Muscle of leg (tissue), 16 donors: ENCODE measurements around the gene AMIGO3. TPM values are rescaled to one million over a fixed set of nuclear protein-coding genes. Genes with fewer than 3 reads are reported as not detected.
A peak's percentile ranks its signal among the peaks of the same experiment; 100 is the strongest.

ENCODE experiments used
- DNase-seq: peaks from one replicate; pipeline ENCODE4 v3.0.0; 2013
- H3K27ac ChIP-seq: one replicate; pipeline ENCODE4 v1.5.1; 2013; ENCODE audit warnings: mild to moderate bottlenecking, low read length, control low read depth
- H3K27me3 ChIP-seq: one replicate; pipeline ENCODE4 v1.6.1; 2013; ENCODE audit warnings: low read length; ENCODE audit not compliant: control insufficient read depth, insufficient read depth
- H3K36me3 ChIP-seq: one replicate; pipeline ENCODE4 v1.6.1; 2013; ENCODE audit warnings: low read length; ENCODE audit not compliant: control insufficient read depth, insufficient read depth
- H3K4me1 ChIP-seq: one replicate; pipeline ENCODE4 v1.6.1; 2013; ENCODE audit warnings: low read length; ENCODE audit not compliant: control insufficient read depth, insufficient read depth
- H3K4me3 ChIP-seq: one replicate; pipeline ENCODE4 v1.5.1; 2013; ENCODE audit warnings: low read length, control low read depth
- H3K9me3 ChIP-seq: replicated peaks from 2 replicates; pipeline ENCODE4 v1.6.1; 2013; ENCODE audit warnings: low read depth, low read length; ENCODE audit not compliant: control insufficient read depth
- WGBS: methylation state at CpG from one replicate; pipeline ENCODE4 v1.1.5; 2013; ENCODE audit warnings: missing lambda C conversion rate; ENCODE audit not compliant: insufficient coverage; 5-methylcytosine and 5-hydroxymethylcytosine counted together
- long read RNA-seq, 11 donors: transcript quantifications; one replicate each; lab custom pipeline, GENCODE V29; 2026
- polyA plus RNA-seq, 8 donors: library from polyadenylated mRNA; unstranded; fragments of 120-200 nt; gene quantifications; one replicate each; pipeline versions ENCODE4 v1.2.1 to v1.2.3, GENCODE V29; 2013; ENCODE audit warnings: inconsistent platforms in 1 of 8, low replicate concordance in 1 of 8; ENCODE audit not compliant: insufficient read length in 8 of 8, insufficient read depth in 1 of 8
- total RNA-seq: library from RNA; stranded (reverse); fragments of 120-200 nt; gene quantifications from one replicate; pipeline ENCODE4 v1.2.4, GENCODE V29; 2013

Gene AMIGO3, protein sequence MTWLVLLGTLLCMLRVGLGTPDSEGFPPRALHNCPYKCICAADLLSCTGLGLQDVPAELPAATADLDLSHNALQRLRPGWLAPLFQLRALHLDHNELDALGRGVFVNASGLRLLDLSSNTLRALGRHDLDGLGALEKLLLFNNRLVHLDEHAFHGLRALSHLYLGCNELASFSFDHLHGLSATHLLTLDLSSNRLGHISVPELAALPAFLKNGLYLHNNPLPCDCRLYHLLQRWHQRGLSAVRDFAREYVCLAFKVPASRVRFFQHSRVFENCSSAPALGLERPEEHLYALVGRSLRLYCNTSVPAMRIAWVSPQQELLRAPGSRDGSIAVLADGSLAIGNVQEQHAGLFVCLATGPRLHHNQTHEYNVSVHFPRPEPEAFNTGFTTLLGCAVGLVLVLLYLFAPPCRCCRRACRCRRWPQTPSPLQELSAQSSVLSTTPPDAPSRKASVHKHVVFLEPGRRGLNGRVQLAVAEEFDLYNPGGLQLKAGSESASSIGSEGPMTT
- total RNA-seq (1.2 TPM), polyA plus RNA-seq (1 to 10 TPM; 1.6 to 3.8 (median 3.3) TPM)
- long read RNA-seq, donor 1, transcript AMIGO3-201 (1 exons, 2,862 nt) = major isoform, 6 of 6 reads
- long read RNA-seq, donor 1, partial matches to known transcripts = 0 of 6 reads
- long read RNA-seq, donor 1, other reads (novel, unspliced or antisense) = 0 of 6 reads
- long read RNA-seq, donor 2 = 0 reads
- long read RNA-seq, donor 3, transcript AMIGO3-201 (1 exons, 2,862 nt) = major isoform, 11 of 11 reads
- long read RNA-seq, donor 3, partial matches to known transcripts = 0 of 11 reads
- long read RNA-seq, donor 3, other reads (novel, unspliced or antisense) = 0 of 11 reads
- long read RNA-seq, donor 4, partial matches to known transcripts = 0 of 2 reads
- long read RNA-seq, donor 4, other reads (novel, unspliced or antisense) = 0 of 2 reads
- long read RNA-seq, donor 5, transcript AMIGO3-201 (1 exons, 2,862 nt) = major isoform, 13 of 13 reads
- long read RNA-seq, donor 5, partial matches to known transcripts = 0 of 13 reads
- long read RNA-seq, donor 5, other reads (novel, unspliced or antisense) = 0 of 13 reads
- long read RNA-seq, donor 6, transcript AMIGO3-201 (1 exons, 2,862 nt) = major isoform, 9 of 9 reads
- long read RNA-seq, donor 6, partial matches to known transcripts = 0 of 9 reads
- long read RNA-seq, donor 6, other reads (novel, unspliced or antisense) = 0 of 9 reads
- long read RNA-seq, donor 7, transcript AMIGO3-201 (1 exons, 2,862 nt) = major isoform, 8 of 8 reads
- long read RNA-seq, donor 7, partial matches to known transcripts = 0 of 8 reads
- long read RNA-seq, donor 7, other reads (novel, unspliced or antisense) = 0 of 8 reads
- long read RNA-seq, donor 8, partial matches to known transcripts = 0 of 2 reads
- long read RNA-seq, donor 8, other reads (novel, unspliced or antisense) = 0 of 2 reads
- long read RNA-seq, donor 9, transcript AMIGO3-201 (1 exons, 2,862 nt) = major isoform, 5 of 5 reads
- long read RNA-seq, donor 9, partial matches to known transcripts = 0 of 5 reads
- long read RNA-seq, donor 9, other reads (novel, unspliced or antisense) = 0 of 5 reads
- long read RNA-seq, donor 10, partial matches to known transcripts = 0 of 4 reads
- long read RNA-seq, donor 10, other reads (novel, unspliced or antisense) = 0 of 4 reads
- long read RNA-seq, donor 11, transcript AMIGO3-201 (1 exons, 2,862 nt) = major isoform, 6 of 6 reads
- long read RNA-seq, donor 11, partial matches to known transcripts = 0 of 6 reads
- long read RNA-seq, donor 11, other reads (novel, unspliced or antisense) = 0 of 6 reads

DNA sequence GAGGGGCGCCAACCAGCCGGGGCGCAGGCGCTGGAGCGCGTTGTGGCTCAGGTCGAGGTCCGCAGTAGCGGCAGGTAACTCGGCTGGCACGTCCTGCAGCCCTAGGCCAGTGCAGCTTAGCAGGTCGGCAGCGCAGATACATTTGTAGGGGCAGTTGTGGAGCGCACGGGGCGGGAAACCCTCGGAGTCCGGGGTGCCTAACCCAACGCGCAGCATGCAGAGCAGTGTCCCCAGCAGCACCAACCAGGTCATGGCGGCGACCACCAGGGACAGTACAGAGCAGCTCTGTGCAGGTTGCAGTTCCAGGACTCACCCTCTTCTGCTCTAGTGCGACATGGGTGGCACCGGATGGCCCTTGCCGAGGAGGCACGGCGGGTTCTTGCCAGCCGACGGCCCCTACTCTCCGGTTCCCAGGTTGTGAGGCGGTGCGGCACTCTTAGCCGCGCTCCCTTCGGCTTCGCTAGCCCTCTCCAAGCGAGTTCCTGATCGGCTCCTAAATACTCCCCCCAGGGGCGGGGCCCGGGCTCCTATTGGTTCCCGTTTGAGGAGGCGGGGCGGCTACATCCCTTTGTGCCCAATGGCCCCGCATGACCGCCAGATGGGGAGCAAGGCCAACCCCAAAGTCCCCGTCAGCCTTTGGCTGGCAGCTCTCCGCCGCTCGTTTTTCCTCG is at the start of gene AMIGO3:
Gene AMIGO3, minus strand, starts transcription at position 471 of the 671 bp plus-strand sequence. Its CDS starts 219 bp downstream, at position 252.
- peaks cover 47% of the 10 kb centered on the region for H3K4me1 ChIP-seq

DNA sequence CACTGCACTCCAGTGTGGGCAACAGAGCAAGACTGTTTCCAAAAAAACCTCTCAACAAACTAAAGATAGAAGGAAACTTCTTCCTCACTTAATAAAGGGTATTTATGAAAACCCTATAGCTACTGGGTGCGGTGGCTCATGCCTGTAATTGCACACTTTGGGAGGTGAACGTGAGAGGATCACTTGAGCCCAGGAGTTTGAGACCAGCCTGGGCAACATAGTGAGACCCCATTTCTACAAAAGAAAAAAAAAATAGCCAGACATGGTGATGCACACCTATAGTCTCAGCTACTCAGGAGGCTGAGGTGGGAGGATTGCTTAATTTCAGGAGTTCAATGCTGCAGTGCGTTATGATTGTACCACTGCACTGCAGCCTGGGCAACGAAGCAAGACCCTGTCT is 44.5 kb upstream of the AMIGO3 start:
- Histone ChIP-seq H3K4me3 (no peak overlapping the region), H3K27me3 (no peaks in the 10 kb centered on the region), H3K36me3 (peaks cover 3% of the 10 kb centered on the region), H3K27ac (no peak overlapping the region), H3K4me1 (no peaks in the 10 kb centered on the region), H3K9me3 (no peaks in the 10 kb centered on the region)
- no CpG with 5 or more reads among the region's 4 CpGs for whole genome bisulfite sequencing
- DNase-seq = no peak

More for the DNA sequence above, at the start of gene AMIGO3:
- Histone ChIP-seq H3K27ac (peak within 1 kb of the TSS; percentile 81), H3K9me3 (no peaks in the 10 kb centered on the region), H3K4me3 (peak within 1 kb of the TSS; percentile 62), H3K36me3 (peaks cover 44% of the 10 kb centered on the region), H3K27me3 (peaks cover 6% of the 10 kb centered on the region)
- WGBS = under 1% methylated on average over 46 of the region's 50 CpGs
- peak; percentile 96 for DNase-seq

DNA sequence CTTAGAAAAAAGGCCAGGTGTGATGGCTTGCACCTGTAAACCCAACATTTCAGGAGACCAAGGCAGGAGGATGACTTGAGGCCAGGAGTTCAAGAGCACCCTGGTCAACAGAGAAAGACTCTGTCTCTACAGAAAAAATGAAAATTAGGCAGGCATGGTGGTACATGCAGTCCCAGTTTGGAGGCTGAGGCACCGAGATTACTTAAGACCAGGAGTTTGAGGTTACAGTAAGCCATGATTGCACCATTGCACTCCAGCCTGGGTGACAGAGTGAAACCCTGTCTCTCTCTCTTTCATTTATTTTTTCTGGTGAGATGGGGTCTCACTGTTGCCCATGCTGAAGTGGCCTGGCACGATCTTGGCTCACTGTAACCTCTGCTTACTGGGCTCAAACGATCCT is 42.2 kb upstream of the AMIGO3 start:
- Histone ChIP-seq H3K27ac (no peak overlapping the region), H3K27me3 (no peaks in the 10 kb centered on the region), H3K4me3 (no peak overlapping the region), H3K9me3 (no peaks in the 10 kb centered on the region), H3K4me1 (no peaks in the 10 kb centered on the region), H3K36me3 (peaks cover 3% of the 10 kb centered on the region)
- DNase-seq = no peak
- WGBS = 100% methylated on average over 1 of the region's 3 CpGs

DNA sequence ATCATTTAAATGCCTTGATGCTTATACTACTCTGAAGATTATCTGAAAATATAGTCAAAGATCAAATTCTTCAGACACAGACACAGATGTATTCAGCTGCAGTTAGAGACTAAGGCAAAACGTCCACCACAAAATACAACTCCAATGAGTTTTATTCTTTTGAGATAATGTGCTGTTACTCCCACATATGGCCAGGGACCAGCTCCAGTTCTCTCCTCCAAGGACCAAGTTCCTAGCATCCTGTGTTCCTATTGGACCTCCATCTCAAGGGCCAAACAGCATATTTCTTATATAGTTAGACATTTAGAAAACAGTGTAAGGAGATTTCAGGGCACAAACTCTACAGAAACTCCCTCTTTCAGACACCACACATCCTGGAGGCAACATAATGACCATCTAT is 39.7 kb upstream of the AMIGO3 start:
- no peaks in the 10 kb centered on the region for H3K4me1 ChIP-seq
- peaks cover 3% of the 10 kb centered on the region for H3K36me3 ChIP-seq
- DNase-seq = no peak
- H3K9me3 ChIP-seq = no peaks in the 10 kb centered on the region
- WGBS = no CpG with 5 or more reads among the region's 1 CpG
- H3K27ac ChIP-seq = no peak overlapping the region
- no peak overlapping the region for H3K4me3 ChIP-seq
- no peaks in the 10 kb centered on the region for H3K27me3 ChIP-seq

DNA sequence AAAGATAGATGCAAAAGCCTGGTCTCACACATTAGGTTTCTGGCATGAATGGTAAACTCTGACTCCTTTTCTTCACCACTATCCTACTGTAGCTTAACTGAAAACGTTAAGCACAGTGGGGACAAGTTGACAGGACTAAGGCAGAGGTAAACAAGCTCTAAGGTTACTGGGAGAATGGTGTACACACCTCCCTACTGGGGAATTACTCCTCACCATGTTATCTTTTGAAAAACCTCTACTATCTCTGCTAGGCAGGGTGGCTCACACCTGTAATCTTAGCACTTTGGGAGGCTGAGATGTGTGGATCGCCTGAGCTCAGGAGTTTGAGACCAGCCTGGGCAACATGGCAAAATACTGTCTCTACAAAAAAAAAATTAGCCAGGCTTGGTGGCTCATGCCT is 37.7 kb upstream of the AMIGO3 start:
- Histone ChIP-seq H3K9me3 (no peaks in the 10 kb centered on the region), H3K27me3 (no peaks in the 10 kb centered on the region), H3K4me1 (no peaks in the 10 kb centered on the region), H3K36me3 (peaks cover 3% of the 10 kb centered on the region), H3K27ac (no peak overlapping the region), H3K4me3 (no peak overlapping the region)
- no CpG with 5 or more reads among the region's 2 CpGs for WGBS
- no peak for DNase-seq

DNA sequence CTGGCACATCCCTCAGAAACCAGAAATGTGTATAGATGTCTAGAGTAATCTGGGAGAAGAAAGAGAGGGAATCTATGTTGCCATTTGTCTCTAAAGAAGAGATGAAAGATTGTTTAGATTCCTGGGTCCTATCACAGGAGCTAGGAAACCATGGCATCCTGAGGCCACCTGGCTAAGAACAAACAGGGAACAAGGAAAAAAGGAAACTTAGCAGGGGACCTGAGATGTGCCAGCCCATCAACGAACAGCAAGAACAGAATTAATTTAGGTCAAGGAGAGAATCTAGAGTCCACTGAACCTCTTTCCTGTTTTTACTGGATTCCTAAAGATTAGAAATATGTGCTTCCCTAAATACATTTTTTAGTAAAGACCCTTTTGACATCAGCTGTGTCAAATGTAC is 36.6 kb upstream of the AMIGO3 start:
- no peaks in the 10 kb centered on the region for H3K27me3 ChIP-seq
- WGBS = no CpG with 5 or more reads among the region's 1 CpG
- H3K27ac ChIP-seq = no peak overlapping the region

DNA sequence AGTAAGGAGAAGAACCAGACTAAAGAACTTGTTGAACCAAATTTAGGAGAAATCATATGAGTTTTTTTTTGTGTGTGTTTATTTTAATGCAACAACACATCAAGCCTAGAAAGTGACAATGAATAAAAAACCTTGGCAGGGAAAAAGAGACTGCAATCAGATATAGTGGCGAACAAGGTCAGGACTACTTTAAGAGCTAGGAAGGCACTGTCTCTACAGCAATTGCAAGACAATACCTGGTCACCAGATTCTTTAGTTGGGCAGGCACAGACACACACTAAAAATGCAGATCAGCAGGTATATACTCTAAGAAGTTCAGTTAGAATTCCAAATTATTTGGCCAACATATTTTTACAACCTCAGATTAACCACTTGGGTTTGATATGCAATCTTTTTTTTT is 35.1 kb upstream of the AMIGO3 start:
- no peaks in the 10 kb centered on the region for H3K27me3 ChIP-seq
- H3K9me3 ChIP-seq = no peaks in the 10 kb centered on the region
- 100% methylated on average over 1 of the region's 1 CpG for WGBS
- H3K4me3 ChIP-seq = no peak overlapping the region
- H3K27ac ChIP-seq = no peak overlapping the region
- H3K36me3 ChIP-seq = peaks cover 6% of the 10 kb centered on the region
- no peaks in the 10 kb centered on the region for H3K4me1 ChIP-seq
- no peak for DNase-seq

More for the DNA sequence above, 36.6 kb upstream of the AMIGO3 start:
- Histone ChIP-seq H3K36me3 (peaks cover 6% of the 10 kb centered on the region), H3K4me3 (no peak overlapping the region), H3K4me1 (no peaks in the 10 kb centered on the region), H3K9me3 (no peaks in the 10 kb centered on the region)
- DNase-seq = no peak

DNA sequence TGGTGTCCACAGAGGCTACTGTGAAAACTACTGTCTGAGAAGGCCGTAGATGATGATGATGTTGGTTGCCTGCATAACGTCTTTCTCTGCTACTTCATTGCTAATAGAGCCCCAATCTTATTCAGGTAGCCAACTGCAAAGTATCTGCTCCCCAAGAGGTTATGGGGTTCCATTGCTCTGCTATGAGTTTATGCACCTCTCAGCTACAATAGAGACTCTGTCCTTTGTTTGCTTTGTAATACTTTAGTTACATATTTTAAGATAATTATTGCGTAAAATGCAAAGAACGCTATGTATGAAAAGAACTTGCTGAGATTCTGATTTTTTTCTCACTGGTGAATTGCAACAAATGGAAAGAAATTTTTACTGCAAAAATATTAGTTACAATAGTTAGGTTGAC is 32.0 kb upstream of the AMIGO3 start:
- Histone ChIP-seq H3K4me3 (no peak overlapping the region), H3K4me1 (no peaks in the 10 kb centered on the region), H3K27me3 (no peaks in the 10 kb centered on the region), H3K27ac (no peak overlapping the region), H3K36me3 (peaks cover 17% of the 10 kb centered on the region), H3K9me3 (no peaks in the 10 kb centered on the region)
- WGBS = 100% methylated on average over 2 of the region's 4 CpGs
- no peak for DNase-seq

DNA sequence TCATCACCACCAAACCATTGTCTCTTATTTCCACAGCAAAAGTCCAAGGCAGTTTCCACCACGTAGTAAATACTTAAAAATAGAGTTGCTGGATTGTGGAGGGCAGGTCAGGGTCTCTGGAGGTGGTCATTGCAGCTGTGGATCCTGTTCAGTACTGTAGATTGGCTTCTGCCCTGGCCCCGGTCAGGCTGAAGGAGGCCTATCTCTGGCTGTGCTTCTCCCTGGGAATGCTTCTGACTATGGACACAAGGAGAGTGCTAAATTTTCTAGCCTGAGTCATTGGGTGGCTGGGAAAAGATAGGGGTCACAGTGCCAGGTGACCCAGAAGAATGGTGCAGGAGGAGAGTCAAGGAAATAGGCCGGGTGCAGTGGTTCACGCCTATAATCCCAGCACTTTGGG is 30.6 kb upstream of the AMIGO3 start:
- no peak overlapping the region for H3K27ac ChIP-seq
- no peaks in the 10 kb centered on the region for H3K4me1 ChIP-seq
- H3K9me3 ChIP-seq = no peaks in the 10 kb centered on the region
- no peak for DNase-seq
- no peak overlapping the region for H3K4me3 ChIP-seq
- WGBS = 93% methylated on average over 3 of the region's 4 CpGs
- peaks cover 19% of the 10 kb centered on the region for H3K36me3 ChIP-seq
- H3K27me3 ChIP-seq = no peaks in the 10 kb centered on the region
